Measurements from ENCODE around the gene LGI2.

DNA sequence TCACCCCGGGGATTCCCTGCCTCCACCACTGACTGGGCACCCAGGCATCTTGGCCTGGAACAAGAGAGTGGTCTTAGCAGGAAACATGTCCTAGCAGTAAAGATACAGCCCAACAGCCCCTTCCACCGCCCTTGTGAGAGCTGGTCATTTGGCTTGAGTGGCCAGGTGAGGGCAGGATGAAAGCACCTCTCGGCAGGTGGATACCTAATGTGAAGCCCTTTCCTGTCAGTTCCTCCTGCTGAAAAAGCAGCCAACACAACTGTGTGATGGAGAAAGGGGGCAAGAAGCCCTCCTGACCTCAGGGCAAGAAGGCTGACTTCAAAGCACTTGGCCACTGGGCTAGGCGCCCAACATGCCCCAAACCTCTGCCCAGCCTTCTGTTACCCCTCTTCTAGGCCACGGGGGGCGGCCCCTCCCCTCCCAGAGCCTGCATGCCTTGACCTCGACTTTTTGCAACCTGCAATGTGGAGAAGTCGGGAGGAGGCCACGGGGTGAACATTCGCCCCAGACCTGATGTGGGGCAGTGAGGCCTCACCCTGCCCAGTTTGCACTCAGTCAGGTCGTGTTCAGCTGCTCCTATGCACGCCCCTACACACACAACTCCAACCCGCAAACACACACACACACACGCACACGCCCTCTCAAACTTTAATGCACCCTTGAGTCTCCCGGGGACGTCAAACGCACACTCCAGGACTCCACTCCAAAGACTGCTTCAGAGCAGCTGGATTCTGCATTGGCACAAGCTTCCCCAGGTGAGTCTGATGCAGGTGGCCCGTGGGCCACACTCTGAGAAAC lies 1.1 kb downstream of the LGI2 start:
- TF ChIP-seq POLR2A (IDR thresholded peaks at IDR 0.05): no peak
- TF ChIP-seq EP300 (IDR thresholded peaks at IDR 0.05): no peak
- TF ChIP-seq, protein P1, sequence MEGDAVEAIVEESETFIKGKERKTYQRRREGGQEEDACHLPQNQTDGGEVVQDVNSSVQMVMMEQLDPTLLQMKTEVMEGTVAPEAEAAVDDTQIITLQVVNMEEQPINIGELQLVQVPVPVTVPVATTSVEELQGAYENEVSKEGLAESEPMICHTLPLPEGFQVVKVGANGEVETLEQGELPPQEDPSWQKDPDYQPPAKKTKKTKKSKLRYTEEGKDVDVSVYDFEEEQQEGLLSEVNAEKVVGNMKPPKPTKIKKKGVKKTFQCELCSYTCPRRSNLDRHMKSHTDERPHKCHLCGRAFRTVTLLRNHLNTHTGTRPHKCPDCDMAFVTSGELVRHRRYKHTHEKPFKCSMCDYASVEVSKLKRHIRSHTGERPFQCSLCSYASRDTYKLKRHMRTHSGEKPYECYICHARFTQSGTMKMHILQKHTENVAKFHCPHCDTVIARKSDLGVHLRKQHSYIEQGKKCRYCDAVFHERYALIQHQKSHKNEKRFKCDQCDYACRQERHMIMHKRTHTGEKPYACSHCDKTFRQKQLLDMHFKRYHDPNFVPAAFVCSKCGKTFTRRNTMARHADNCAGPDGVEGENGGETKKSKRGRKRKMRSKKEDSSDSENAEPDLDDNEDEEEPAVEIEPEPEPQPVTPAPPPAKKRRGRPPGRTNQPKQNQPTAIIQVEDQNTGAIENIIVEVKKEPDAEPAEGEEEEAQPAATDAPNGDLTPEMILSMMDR (IDR thresholded peaks at IDR 0.05): no peak
- TF ChIP-seq POLR2AphosphoS5 (IDR thresholded peaks at IDR 0.05): no peak
